ENCODE results near the gene ADGRV1.
"Not testable (repeated sequence)": the region's sequence is repeated elsewhere in the genome, so short reads cannot be mapped to it uniquely, and the experiment has no call there.

ADGRV1 gene

DNA sequence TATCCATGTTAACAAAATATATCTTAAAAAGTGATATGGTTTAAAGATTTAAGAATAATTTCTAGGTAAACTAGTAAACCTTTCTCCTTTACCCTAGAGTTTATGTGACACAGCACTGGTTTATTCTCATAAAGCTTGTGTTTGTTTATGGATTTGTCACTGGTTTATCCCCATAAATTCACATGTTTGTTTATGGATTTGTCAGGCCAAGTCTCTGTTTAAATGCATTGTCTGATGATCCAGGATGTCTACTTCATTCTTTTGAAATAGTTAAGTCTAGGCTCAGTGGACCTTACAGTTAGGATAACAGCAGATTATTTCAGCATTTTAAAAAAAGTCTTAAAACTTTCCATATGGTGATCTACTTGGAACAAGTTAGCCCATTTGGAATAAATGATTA lies 490.5 kb downstream of the ADGRV1 start:
- DNase-seq (ENCODE audit: extremely low read depth, low read depth): no peak
- TF ChIP-seq, protein P1, sequence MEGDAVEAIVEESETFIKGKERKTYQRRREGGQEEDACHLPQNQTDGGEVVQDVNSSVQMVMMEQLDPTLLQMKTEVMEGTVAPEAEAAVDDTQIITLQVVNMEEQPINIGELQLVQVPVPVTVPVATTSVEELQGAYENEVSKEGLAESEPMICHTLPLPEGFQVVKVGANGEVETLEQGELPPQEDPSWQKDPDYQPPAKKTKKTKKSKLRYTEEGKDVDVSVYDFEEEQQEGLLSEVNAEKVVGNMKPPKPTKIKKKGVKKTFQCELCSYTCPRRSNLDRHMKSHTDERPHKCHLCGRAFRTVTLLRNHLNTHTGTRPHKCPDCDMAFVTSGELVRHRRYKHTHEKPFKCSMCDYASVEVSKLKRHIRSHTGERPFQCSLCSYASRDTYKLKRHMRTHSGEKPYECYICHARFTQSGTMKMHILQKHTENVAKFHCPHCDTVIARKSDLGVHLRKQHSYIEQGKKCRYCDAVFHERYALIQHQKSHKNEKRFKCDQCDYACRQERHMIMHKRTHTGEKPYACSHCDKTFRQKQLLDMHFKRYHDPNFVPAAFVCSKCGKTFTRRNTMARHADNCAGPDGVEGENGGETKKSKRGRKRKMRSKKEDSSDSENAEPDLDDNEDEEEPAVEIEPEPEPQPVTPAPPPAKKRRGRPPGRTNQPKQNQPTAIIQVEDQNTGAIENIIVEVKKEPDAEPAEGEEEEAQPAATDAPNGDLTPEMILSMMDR (IDR thresholded peaks at IDR 0.05; ENCODE audit: low read depth, low read length): no peak

DNA sequence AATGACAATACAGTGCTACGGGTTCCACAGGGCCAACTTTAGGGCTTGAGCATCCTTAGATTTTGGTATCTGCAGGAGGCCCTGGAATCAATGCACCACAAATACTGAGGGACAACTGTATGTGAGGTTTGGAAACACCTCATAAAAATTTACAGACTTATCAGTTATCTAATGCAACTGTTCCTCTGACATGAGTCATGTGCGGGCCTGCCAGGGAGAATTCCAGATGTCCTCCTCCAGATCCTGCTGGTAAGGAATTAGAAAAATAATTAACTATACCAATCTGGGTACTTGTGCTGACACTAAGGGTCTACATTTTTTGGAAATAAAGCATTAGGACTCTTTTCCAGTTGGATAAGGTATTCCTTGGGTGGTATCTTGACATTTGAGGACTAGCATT lies 491.2 kb downstream of the ADGRV1 start:
- no peak for DNase-seq (ENCODE audit: extremely low read depth, low read depth)
- TF ChIP-seq, protein P1 (IDR thresholded peaks at IDR 0.05; ENCODE audit: low read depth, low read length): no peak

DNA sequence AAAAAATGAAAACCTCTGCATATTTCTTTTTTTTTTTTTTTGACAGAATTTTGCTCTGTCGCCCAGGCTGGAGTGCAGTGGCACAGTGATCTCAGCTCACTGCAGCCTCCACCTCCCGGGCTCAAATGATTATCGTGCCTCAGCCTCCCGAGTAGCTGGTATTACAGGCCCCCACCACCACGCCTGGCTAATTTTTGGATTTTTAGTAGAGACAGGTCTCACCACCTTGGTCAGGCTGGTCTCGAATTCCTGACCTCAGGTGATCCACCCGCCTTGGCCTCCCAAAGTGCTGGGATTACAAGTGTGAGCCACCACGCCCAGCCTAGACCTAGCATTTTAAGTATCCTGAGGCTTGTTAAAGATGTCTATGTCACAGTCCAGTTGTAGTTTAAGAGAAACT lies 493.8 kb downstream of the ADGRV1 start:
- not testable (repeated sequence) for DNase-seq (ENCODE audit: extremely low read depth, low read depth)

DNA sequence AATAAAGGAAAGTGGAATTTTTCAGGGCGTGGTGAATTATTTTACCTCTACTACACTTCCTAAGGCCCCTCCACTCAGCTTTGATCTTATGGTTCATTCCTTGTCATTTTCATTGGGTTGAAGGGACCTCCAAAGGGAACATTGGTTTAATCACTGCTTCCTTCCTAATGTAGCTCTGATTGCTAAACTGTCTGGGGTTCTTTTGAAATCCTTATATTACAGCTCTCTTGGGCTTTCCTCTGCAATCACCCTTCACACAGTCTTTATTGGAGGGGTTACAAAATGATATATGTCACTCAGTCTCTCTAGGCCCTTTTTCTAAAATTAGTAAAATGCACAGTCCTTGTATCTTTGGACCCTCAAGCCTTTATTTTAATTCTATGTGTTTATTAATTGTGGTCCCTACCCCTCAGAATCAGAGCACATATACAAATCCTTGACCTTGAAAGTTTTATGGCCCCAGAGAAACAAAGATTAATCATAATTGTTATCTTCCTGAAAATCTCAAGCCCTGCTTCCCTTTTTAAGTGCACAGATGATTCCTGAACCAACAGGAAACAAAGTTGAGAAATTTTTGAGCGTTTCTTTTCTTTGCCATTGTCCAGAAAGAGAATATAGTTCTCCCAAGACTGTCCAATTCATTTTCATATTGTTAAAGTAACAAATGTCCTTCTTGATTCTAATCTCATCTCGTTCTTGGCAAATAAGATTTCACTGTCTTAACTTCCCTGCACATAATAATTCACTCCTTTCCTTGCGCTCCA lies 494.6 kb downstream of the ADGRV1 start:
- no peak for DNase-seq (ENCODE audit: extremely low read depth, low read depth)
- TF ChIP-seq, protein P1 (IDR thresholded peaks at IDR 0.05; ENCODE audit: low read depth, low read length): no peak

DNA sequence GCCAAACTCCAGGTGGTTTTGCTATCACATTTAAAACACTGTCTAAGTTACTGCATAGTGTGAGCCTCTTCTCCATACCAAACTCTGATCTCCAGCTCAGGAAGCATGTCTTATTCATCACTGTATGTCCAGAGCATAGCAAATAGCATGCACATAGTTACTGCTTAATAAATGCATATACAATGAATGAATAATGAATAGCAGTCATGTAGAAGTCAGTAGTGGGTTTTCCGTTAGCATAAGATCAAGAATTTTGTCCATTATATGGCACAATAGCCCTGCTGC lies 495.1 kb downstream of the ADGRV1 start:
- no peak for DNase-seq (ENCODE audit: extremely low read depth, low read depth)
- TF ChIP-seq, protein P1 (IDR thresholded peaks at IDR 0.05; ENCODE audit: low read depth, low read length): no peak

DNA sequence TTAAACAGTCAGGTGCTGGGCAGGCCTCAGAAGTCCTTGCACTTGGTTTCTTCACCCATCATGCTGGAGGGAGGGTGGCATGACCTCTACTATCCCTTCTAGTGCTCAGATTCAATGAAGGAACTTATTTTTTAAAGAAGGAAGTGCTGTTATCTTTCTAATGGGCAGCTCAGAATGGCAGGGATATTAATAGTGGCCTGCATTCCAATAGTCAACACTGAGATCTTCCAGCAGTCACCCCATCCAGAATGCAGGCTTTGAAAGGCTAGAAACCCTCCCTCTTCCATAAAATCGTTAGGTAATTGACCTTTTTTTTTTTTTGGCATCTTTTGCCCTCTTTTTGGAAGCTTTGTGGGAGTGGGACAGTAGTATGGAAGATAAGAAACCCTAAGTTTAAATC lies 499.6 kb downstream of the ADGRV1 start:
- TF ChIP-seq, protein P1 (IDR thresholded peaks at IDR 0.05; ENCODE audit: low read depth, low read length): no peak
- DNase-seq (ENCODE audit: extremely low read depth, low read depth): no peak

DNA sequence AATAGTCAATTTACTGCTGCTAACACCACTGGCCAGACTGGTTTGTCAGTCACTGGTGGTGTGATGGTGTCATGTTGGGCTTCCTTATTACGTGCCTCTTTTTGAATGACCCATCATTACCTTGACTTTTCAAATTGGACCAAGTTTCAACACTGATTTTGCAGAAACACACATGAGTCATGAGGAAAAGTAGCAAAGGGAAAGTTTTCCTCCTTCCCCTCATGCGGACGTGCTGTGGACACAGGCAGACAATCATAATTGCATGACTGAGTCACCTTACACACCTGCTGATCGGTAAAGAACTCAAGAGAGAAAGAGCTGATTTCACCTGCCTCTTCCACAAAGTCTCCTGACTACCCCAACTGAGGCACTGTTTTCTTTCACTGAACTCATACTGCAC lies 500.0 kb downstream of the ADGRV1 start:
- TF ChIP-seq, protein P1 (IDR thresholded peaks at IDR 0.05; ENCODE audit: low read depth, low read length): no peak
- DNase-seq (ENCODE audit: extremely low read depth, low read depth): no peak

DNA sequence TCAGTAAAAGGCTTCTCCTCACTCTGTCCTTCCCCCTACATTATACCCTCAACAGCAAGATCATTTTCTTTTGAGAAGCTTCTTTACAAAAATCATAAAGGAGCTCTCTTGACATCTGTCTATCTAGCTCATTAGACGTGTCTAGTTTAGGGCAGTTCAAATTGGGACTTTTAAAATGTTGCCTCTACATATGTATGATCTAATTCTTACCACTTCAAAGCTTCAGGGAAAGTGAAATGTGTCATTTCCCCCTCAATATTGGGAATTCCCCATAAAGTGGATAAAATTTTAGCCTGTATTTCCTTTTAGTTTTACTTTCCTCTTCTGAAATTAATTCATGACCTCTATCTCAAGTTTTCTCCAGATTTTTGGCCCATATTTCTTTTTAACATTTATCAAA lies 500.8 kb downstream of the ADGRV1 start:
- DNase-seq (ENCODE audit: extremely low read depth, low read depth): no peak
- TF ChIP-seq, protein P1 (IDR thresholded peaks at IDR 0.05; ENCODE audit: low read depth, low read length): no peak

Measured in AG09319 (cell line).